ENCODE measurements around the gene ZNF232.
"Not testable (repeated sequence)": the region's sequence is repeated elsewhere in the genome, so short reads cannot be mapped to it uniquely, and the experiment has no call there.

The ZNF232 gene

DNA sequence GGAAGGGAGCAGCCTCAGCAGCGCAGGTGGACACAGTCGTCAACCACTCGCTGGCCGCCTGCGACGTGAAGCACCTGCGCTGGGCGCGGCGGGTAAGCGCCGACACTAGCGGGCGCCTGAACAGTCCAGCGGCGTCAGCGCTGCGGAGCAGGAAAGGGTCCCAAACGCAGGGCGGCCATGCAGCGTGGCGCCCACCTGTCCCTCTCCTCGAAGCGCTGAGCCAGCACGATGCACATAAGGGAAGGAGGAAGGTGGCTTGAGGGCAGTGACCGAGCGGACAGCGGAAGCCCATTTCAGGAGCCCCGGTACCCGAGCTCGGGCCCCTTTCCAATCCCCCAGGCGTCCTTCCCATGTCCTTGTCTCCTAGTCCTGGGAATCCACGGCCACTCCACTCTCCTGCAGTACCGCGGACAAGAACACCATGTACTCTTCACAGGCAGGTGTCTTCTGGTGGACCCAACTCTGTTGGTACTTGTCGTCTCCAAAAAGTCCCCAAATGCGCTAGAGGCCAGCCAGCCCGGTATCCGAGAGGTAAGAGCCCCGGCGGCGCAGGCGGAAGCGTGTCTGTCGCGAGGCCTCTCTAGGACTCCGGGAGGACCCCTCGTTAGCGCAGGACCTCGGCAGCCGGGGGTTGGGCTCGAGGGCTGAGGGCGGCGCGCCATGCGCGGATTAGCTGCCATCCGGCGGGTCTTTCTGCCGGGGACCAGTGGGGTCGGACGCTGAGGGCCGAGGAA is 14.4 kb downstream of the ZNF232 start:
- DNase-seq (ENCODE audit: low read depth) = no peak

- DNase-seq (ENCODE audit: low read depth) = no peak
Measured at GRCh38 chr17:5096731-5097100, 15.0 kb downstream of the ZNF232 start.

DNA sequence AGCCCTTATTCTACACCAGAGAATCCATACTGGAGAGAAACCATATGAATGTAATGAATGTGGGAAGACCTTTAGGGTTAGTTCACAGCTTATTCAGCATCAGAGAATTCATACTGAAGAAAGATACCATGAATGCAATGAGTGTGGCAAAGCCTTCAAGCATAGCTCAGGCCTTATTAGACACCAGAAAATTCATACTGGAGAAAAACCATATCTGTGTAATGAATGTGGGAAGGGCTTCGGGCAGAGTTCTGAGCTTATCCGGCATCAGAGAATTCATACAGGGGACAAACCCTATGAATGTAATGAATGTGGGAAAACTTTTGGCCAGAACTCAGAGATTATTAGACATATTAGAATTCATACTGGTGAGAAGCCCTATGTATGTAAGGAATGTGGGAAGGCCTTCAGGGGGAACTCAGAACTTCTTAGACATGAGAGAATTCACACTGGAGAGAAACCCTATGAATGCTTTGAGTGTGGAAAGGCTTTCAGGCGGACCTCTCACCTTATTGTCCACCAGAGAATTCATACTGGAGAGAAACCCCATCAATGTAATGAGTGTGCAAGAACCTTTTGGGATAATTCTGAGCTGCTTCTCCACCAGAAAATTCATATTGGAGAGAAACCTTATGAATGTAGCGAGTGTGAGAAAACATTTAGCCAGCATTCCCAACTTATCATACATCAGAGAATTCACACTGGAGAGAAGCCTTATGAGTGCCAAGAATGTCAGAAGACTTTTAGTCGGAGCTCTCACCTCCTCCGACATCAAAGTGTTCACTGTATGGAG is 19.3 kb downstream of the ZNF232 start:
- DNase-seq (ENCODE audit: low read depth) = no peak

- no peak for DNase-seq (ENCODE audit: low read depth)
Measured at GRCh38 chr17:5080591-5080990, 31.1 kb downstream of the ZNF232 start.

GRCh38 chr17:5078106-5079028 is 33.3 kb downstream of the ZNF232 start, which contains the start of gene ZFP3:
TSS of gene ZFP3 (plus strand) at chr17:5078467. CDS start at chr17:5091505, 13,038 bp downstream.
- DNase-seq (ENCODE audit: low read depth) = no peak

GRCh38 chr17:5077781-5078105 is 33.9 kb downstream of the ZNF232 start:
- no peak for DNase-seq (ENCODE audit: low read depth)

GRCh38 chr17:5077275-5077674 is 34.4 kb downstream of the ZNF232 start:
- not testable (repeated sequence) for DNase-seq (ENCODE audit: low read depth)

GRCh38 chr17:5075472-5075871 is 36.2 kb downstream of the ZNF232 start:
- DNase-seq (ENCODE audit: low read depth) = not testable (repeated sequence)

- no peak for DNase-seq (ENCODE audit: low read depth)
Measured at GRCh38 chr17:5069724-5070123, 42.0 kb downstream of the ZNF232 start.

GRCh38 chr17:5068236-5068635 is 43.4 kb downstream of the ZNF232 start:
- no peak for DNase-seq (ENCODE audit: low read depth)

GRCh38 chr17:5065227-5065744 is 46.4 kb downstream of the ZNF232 start:
- no peak for DNase-seq (ENCODE audit: low read depth)
